ENCODE results near the gene TCERG1.

DNA sequence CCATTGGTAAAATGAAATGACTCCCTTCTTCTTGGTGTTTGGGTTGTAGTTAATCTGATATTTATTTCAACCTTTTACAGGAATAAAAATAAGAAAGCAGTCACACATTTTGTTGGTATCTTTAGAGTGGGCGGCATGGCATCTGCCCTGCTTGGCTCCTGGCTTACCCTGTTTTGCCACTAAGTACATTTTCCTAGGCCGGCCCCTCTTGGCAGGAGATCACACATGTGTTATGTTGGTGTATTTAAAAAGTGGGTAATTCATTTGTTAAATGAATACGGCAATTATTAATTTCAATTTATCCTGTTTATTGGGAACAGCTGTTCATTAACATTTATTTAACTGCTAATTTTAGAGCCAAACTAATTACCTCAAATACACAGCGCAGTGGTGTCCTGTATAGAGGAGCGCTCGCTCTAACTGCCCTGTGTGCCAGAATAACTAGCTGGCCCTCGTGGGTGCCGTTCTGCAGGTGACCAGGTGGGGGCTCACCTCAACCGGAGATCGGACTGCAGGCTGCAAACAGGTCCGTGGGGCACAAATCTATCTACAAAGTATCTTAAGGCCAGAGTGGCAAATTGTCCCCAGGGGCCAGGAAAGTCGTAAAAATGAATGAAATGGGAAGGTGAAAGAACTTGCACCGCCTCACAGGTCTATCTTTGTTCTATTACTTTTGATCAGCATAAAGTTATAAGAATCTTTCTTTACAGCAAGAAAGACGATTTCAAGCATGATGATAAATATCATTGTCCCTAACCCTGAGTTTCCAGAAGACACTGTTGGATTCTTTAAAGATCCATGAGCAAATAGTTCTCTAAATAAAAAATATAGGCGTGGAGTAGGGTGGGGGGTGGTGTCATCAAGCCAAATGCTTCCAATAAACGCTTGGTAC lies 95.1 kb downstream of the TCERG1 start:
- TF ChIP-seq, protein P1, sequence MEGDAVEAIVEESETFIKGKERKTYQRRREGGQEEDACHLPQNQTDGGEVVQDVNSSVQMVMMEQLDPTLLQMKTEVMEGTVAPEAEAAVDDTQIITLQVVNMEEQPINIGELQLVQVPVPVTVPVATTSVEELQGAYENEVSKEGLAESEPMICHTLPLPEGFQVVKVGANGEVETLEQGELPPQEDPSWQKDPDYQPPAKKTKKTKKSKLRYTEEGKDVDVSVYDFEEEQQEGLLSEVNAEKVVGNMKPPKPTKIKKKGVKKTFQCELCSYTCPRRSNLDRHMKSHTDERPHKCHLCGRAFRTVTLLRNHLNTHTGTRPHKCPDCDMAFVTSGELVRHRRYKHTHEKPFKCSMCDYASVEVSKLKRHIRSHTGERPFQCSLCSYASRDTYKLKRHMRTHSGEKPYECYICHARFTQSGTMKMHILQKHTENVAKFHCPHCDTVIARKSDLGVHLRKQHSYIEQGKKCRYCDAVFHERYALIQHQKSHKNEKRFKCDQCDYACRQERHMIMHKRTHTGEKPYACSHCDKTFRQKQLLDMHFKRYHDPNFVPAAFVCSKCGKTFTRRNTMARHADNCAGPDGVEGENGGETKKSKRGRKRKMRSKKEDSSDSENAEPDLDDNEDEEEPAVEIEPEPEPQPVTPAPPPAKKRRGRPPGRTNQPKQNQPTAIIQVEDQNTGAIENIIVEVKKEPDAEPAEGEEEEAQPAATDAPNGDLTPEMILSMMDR (IDR thresholded peaks at IDR 0.05): peak; percentile 94
- TF ChIP-seq POLR2AphosphoS5 (IDR thresholded peaks at IDR 0.05; ENCODE audit: low read depth, low read length): no peak
- TF ChIP-seq GABPA (IDR thresholded peaks at IDR 0.05; ENCODE audit: low read depth): no peak
- peak; percentile 96 for TF ChIP-seq SMC3 (IDR thresholded peaks at IDR 0.05; ENCODE audit: low read depth, low read length)
- TF ChIP-seq, protein P2, sequence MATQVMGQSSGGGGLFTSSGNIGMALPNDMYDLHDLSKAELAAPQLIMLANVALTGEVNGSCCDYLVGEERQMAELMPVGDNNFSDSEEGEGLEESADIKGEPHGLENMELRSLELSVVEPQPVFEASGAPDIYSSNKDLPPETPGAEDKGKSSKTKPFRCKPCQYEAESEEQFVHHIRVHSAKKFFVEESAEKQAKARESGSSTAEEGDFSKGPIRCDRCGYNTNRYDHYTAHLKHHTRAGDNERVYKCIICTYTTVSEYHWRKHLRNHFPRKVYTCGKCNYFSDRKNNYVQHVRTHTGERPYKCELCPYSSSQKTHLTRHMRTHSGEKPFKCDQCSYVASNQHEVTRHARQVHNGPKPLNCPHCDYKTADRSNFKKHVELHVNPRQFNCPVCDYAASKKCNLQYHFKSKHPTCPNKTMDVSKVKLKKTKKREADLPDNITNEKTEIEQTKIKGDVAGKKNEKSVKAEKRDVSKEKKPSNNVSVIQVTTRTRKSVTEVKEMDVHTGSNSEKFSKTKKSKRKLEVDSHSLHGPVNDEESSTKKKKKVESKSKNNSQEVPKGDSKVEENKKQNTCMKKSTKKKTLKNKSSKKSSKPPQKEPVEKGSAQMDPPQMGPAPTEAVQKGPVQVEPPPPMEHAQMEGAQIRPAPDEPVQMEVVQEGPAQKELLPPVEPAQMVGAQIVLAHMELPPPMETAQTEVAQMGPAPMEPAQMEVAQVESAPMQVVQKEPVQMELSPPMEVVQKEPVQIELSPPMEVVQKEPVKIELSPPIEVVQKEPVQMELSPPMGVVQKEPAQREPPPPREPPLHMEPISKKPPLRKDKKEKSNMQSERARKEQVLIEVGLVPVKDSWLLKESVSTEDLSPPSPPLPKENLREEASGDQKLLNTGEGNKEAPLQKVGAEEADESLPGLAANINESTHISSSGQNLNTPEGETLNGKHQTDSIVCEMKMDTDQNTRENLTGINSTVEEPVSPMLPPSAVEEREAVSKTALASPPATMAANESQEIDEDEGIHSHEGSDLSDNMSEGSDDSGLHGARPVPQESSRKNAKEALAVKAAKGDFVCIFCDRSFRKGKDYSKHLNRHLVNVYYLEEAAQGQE (IDR thresholded peaks at IDR 0.05; ENCODE audit: low read depth, low read length): no peak
- no peak for TF ChIP-seq NFIC (IDR thresholded peaks at IDR 0.05; ENCODE audit: borderline replicate concordance)
- no peak for TF ChIP-seq YY1 (IDR thresholded peaks at IDR 0.05; ENCODE audit: low read depth)
- TF ChIP-seq, protein P3, sequence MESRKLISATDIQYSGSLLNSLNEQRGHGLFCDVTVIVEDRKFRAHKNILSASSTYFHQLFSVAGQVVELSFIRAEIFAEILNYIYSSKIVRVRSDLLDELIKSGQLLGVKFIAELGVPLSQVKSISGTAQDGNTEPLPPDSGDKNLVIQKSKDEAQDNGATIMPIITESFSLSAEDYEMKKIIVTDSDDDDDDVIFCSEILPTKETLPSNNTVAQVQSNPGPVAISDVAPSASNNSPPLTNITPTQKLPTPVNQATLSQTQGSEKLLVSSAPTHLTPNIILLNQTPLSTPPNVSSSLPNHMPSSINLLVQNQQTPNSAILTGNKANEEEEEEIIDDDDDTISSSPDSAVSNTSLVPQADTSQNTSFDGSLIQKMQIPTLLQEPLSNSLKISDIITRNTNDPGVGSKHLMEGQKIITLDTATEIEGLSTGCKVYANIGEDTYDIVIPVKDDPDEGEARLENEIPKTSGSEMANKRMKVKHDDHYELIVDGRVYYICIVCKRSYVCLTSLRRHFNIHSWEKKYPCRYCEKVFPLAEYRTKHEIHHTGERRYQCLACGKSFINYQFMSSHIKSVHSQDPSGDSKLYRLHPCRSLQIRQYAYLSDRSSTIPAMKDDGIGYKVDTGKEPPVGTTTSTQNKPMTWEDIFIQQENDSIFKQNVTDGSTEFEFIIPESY (IDR thresholded peaks at IDR 0.05; ENCODE audit: borderline replicate concordance, low read depth): no peak
- TF ChIP-seq, protein P4, sequence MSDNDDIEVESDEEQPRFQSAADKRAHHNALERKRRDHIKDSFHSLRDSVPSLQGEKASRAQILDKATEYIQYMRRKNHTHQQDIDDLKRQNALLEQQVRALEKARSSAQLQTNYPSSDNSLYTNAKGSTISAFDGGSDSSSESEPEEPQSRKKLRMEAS (IDR thresholded peaks at IDR 0.05; ENCODE audit: low read depth): no peak
- no peak for TF ChIP-seq RFX5 (IDR thresholded peaks at IDR 0.05; ENCODE audit: low read length)
- TF ChIP-seq TAF1 (IDR thresholded peaks at IDR 0.05; ENCODE audit: borderline replicate concordance, low read depth, low read length): no peak
- TF ChIP-seq EP300 (IDR thresholded peaks at IDR 0.05; ENCODE audit: borderline replicate concordance in 1 of 2, low read depth in 1 of 2, low read length in 1 of 2): no peak
- no peak; the same call in 1 of the 2 replicates for TF ChIP-seq GATA2 (CRISPR knock-in tag; IDR thresholded peaks at IDR 0.05)
- no peak for TF ChIP-seq FOSL2 (IDR thresholded peaks at IDR 0.05; ENCODE audit: borderline replicate concordance, low read depth)

Data from SK-N-SH (cell line).